T-helper 17 cell (primary cell): ENCODE results near the gene SMIM44. TPM values are rescaled to one million over a fixed set of nuclear protein-coding genes. Genes with fewer than 3 reads are reported as not detected.
"Not testable (repeated sequence)": the region's sequence is repeated elsewhere in the genome, so short reads cannot be mapped to it uniquely, and the experiment has no call there.

Experiments
- ATAC-seq: fragments of 150-1000 bp; cut with Tn5 transposase; 2 replicates; pipeline ENCODE4 v1.10.0; 2021; ENCODE audit warnings: mild to moderate bottlenecking, moderate library complexity
- DNase-seq, 3 donors: peaks; one replicate each; pipeline versions ENCODE4 v3.0.0 to v3.0.0-alpha.2; 2020 to 2021
- H3K9me3 ChIP-seq: one replicate; pipeline ENCODE4 v1.7.0; 2013; ENCODE audit warnings: low read length, mild to moderate bottlenecking; ENCODE audit not compliant: control insufficient read depth, poor library complexity, severe bottlenecking
- H3K27ac Mint-ChIP-seq: one replicate; pipeline ENCODE4 v1.8.0; 2022; ENCODE audit warnings: mild to moderate bottlenecking, moderate library complexity, mixed read lengths
- H3K27me3 Mint-ChIP-seq: one replicate; pipeline ENCODE4 v1.8.0; 2022; ENCODE audit warnings: mixed read lengths
- H3K36me3 Mint-ChIP-seq: one replicate; pipeline ENCODE4 v1.8.0; 2022; ENCODE audit warnings: low read depth, mixed read lengths
- H3K4me1 Mint-ChIP-seq: one replicate; pipeline ENCODE4 v1.8.0; 2022; ENCODE audit warnings: mild to moderate bottlenecking, mixed read lengths
- H3K4me3 Mint-ChIP-seq: one replicate; pipeline ENCODE4 v1.8.0; 2022; ENCODE audit warnings: mild to moderate bottlenecking, moderate library complexity, mixed read lengths
- total RNA-seq, 4 donors: library from RNA in 2 of 4; stranded (reverse) in 2 of 4; gene quantifications; one replicate each; pipeline ENCODE4 v1.2.3 and lab custom pipeline; 2022 to 2026

The SMIM44 gene
- total RNA-seq, 2 donors from 2014 or later, result not detected

- H3K4me3 Mint-ChIP-seq, result no peak overlapping the region
- peaks cover 2% of the 10 kb centered on the region for H3K36me3 Mint-ChIP-seq
- H3K4me1 Mint-ChIP-seq, result peaks cover 45% of the 10 kb centered on the region
- no peaks in the 10 kb centered on the region for H3K27me3 Mint-ChIP-seq
- H3K9me3 ChIP-seq, result no peaks in the 10 kb centered on the region
- DNase-seq, result no peak
- ATAC-seq, result no peak
- H3K27ac Mint-ChIP-seq, result peak overlapping the region; percentile 11
These were observed 29.5 kb upstream of the SMIM44 start for GRCh38 chr19:3512562-3513228.

- Mint-ChIP-seq H3K27me3 (no peaks in the 10 kb centered on the region), H3K4me3 (peak overlapping the region; percentile 53), H3K36me3 (peaks cover 2% of the 10 kb centered on the region), H3K27ac (peak overlapping the region; percentile 11), H3K4me1 (peaks cover 49% of the 10 kb centered on the region)
- H3K9me3 ChIP-seq, result no peaks in the 10 kb centered on the region
- ATAC-seq, result no peak
- DNase-seq, result no peak
These were observed 28.4 kb upstream of the SMIM44 start for GRCh38 chr19:3511506-3512251.

GRCh38 chr19:3510727-3511126 lies 27.5 kb upstream of the SMIM44 start:
- H3K9me3 ChIP-seq, result no peaks in the 10 kb centered on the region
- no peak overlapping the region for H3K27ac Mint-ChIP-seq
- ATAC-seq (no peak), DNase-seq (no peak)
- H3K27me3 Mint-ChIP-seq, result no peaks in the 10 kb centered on the region
- no peak overlapping the region for H3K4me3 Mint-ChIP-seq
- peaks cover 4% of the 10 kb centered on the region for H3K36me3 Mint-ChIP-seq
- peaks cover 44% of the 10 kb centered on the region for H3K4me1 Mint-ChIP-seq

- Mint-ChIP-seq H3K4me1 (peaks cover 47% of the 10 kb centered on the region), H3K36me3 (peaks cover 4% of the 10 kb centered on the region)
These were observed 26.3 kb upstream of the SMIM44 start for GRCh38 chr19:3509566-3509989.

GRCh38 chr19:3508771-3509535 lies 25.7 kb upstream of the SMIM44 start:
- Mint-ChIP-seq H3K4me1 (peaks cover 45% of the 10 kb centered on the region), H3K27me3 (no peaks in the 10 kb centered on the region), H3K36me3 (peaks cover 4% of the 10 kb centered on the region), H3K4me3 (peak overlapping the region; percentile 73), H3K27ac (no peak overlapping the region)
- DNase-seq (no peak), ATAC-seq (no peak)
- H3K9me3 ChIP-seq, result no peaks in the 10 kb centered on the region

More at GRCh38 chr19:3509566-3509989, 26.3 kb upstream of the SMIM44 start:
- no peaks in the 10 kb centered on the region for H3K27me3 Mint-ChIP-seq
- no peak for DNase-seq
- H3K4me3 Mint-ChIP-seq, result peak overlapping the region; percentile 73
- no peak for ATAC-seq
- no peaks in the 10 kb centered on the region for H3K9me3 ChIP-seq
- H3K27ac Mint-ChIP-seq, result no peak overlapping the region

GRCh38 chr19:3508121-3508661 lies 24.9 kb upstream of the SMIM44 start:
- not testable (repeated sequence) for DNase-seq, H3K27me3 Mint-ChIP-seq, ATAC-seq, H3K27ac Mint-ChIP-seq, H3K36me3 Mint-ChIP-seq, H3K9me3 ChIP-seq
- H3K4me1 Mint-ChIP-seq, result peaks cover 45% of the 10 kb centered on the region
- H3K4me3 Mint-ChIP-seq, result peak overlapping the region; percentile 97

GRCh38 chr19:3507371-3508120 lies 24.3 kb upstream of the SMIM44 start:
- H3K27me3 Mint-ChIP-seq, result no peaks in the 10 kb centered on the region
- H3K4me3 Mint-ChIP-seq, result peak overlapping the region; percentile 97
- H3K9me3 ChIP-seq, result no peaks in the 10 kb centered on the region
- ATAC-seq, result no peak
- H3K4me1 Mint-ChIP-seq, result peaks cover 45% of the 10 kb centered on the region
- peak in 2 of 3 donors; percentile 35 to 46 for DNase-seq
- peaks cover 4% of the 10 kb centered on the region for H3K36me3 Mint-ChIP-seq
- H3K27ac Mint-ChIP-seq, result peak overlapping the region; percentile 97

GRCh38 chr19:3506384-3507340 lies 23.4 kb upstream of the SMIM44 start:
- peak overlapping the region; percentile 97 for H3K27ac Mint-ChIP-seq
- DNase-seq (peak in 2 of 3 donors; percentile 26 to 38), ATAC-seq (no peak)
- peaks cover 40% of the 10 kb centered on the region for H3K4me1 Mint-ChIP-seq
- H3K27me3 Mint-ChIP-seq, result no peaks in the 10 kb centered on the region
- H3K36me3 Mint-ChIP-seq, result peaks cover 4% of the 10 kb centered on the region
- H3K9me3 ChIP-seq, result no peaks in the 10 kb centered on the region
- H3K4me3 Mint-ChIP-seq, result peak overlapping the region; percentile 97

GRCh38 chr19:3505598-3506383 lies 22.6 kb upstream of the SMIM44 start, which contains the start of gene FZR1:
Gene FZR1, plus strand, starts transcription at chr19:3506311. Its CDS starts 16,679 bp downstream, at chr19:3522990.
- DNase-seq (peak; percentile 99 to 100 (median 100)), ATAC-seq (peak; percentile 88)
- Mint-ChIP-seq H3K27ac (peak within 1 kb of the TSS; percentile 97), H3K27me3 (no peaks in the 10 kb centered on the region), H3K4me3 (peak within 1 kb of the TSS; percentile 97), H3K4me1 (peaks cover 40% of the 10 kb centered on the region), H3K36me3 (peaks cover 4% of the 10 kb centered on the region)
- H3K9me3 ChIP-seq, result no peaks in the 10 kb centered on the region

GRCh38 chr19:3504735-3505134 lies 21.5 kb upstream of the SMIM44 start:
- Mint-ChIP-seq H3K36me3 (peaks cover 2% of the 10 kb centered on the region), H3K27ac (peak overlapping the region; percentile 97), H3K27me3 (no peaks in the 10 kb centered on the region), H3K4me1 (peaks cover 39% of the 10 kb centered on the region), H3K4me3 (no peak overlapping the region)
- no peak for ATAC-seq
- H3K9me3 ChIP-seq, result no peaks in the 10 kb centered on the region
- DNase-seq, result no peak

- Mint-ChIP-seq H3K36me3 (peaks cover 2% of the 10 kb centered on the region), H3K27ac (peak overlapping the region; percentile 97), H3K4me3 (no peak overlapping the region), H3K27me3 (no peaks in the 10 kb centered on the region), H3K4me1 (peaks cover 32% of the 10 kb centered on the region)
- ATAC-seq (no peak), DNase-seq (no peak)
- H3K9me3 ChIP-seq, result no peaks in the 10 kb centered on the region
These were observed 19.9 kb upstream of the SMIM44 start for GRCh38 chr19:3503036-3503572.
